Measurements from ENCODE around the gene MINK1. TPM values are rescaled to one million over a fixed set of nuclear protein-coding genes. Genes with fewer than 3 reads are reported as not detected.

Gene MINK1
- total RNA-seq, 1 experiment from 2014 or later, result 28.7 TPM

DNA sequence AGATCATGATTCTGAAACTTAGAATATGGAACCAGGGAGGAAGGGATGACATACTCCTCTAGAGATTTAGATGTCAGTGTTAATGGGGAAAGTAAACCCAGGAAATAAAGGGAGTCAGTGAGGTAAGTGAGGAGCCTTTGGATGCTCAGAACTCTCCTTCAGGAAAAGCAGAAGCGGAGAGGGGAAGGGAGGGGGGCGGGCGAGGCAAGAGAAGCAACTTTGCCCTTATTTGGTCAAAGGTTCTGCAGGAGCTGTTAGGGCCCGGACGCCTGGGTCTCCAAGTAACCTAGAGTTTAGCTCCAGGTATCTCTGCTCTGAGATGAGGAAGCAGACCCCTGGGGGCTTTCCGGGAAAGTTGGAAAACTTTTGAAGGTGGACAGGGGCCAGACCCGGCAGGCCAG, 113.9 kb downstream of the MINK1 start:
- Histone ChIP-seq H3K4me3 (ENCODE audit: low read length) (peak overlapping the region; percentile 99), H3K27ac (ENCODE audit: low read length) (peak overlapping the region; percentile 98), H3K79me2 (ENCODE audit: low read length) (peaks cover 49% of the 10 kb centered on the region), H4K20me1 (ENCODE audit: insufficient read depth, low read depth, low read length) (peaks cover 35% of the 10 kb centered on the region), H3K4me1 (ENCODE audit: low read length) (peaks cover 77% of the 10 kb centered on the region), H3K9me2 (replicated peaks; ENCODE audit: insufficient read depth, low read length) (no peaks in the 10 kb centered on the region), H3K4me2 (ENCODE audit: low read depth, low read length, poor library complexity, severe bottlenecking) (peak overlapping the region; percentile 98), H3K9me3 (ENCODE audit: low read length) (no peaks in the 10 kb centered on the region), H3K36me3 (ENCODE audit: insufficient read depth, low read length) (peaks cover 35% of the 10 kb centered on the region), H3K9ac (ENCODE audit: low read length) (peak overlapping the region; percentile 100), H3K27me3 (ENCODE audit: low read length) (no peaks in the 10 kb centered on the region), H2AFZ (ENCODE audit: low read length) (no peak overlapping the region)
- no peak for DNase-seq

Other genes with a start within 250 kb of the MINK1 start
- gene SMTNL2, start 248.8 kb upstream of the MINK1 start, total RNA-seq (2014; rRNA removed; shearing (Covaris generic); ENCODE audit: low replicate concordance), result 0.45 TPM in 1 of 2 replicates, not detected in the other
- 0.72 and 1.5 TPM in 2 replicates for gene ALOX15, start 191.7 kb upstream of the MINK1 start, total RNA-seq (2014; rRNA removed; shearing (Covaris generic); ENCODE audit: low replicate concordance)
- gene PELP1, start 129.2 kb upstream of the MINK1 start, total RNA-seq (2014; rRNA removed; shearing (Covaris generic); ENCODE audit: low replicate concordance), result 27.7 and 34.6 TPM in 2 replicates
- 19.1 and 53.9 TPM in 2 replicates for gene ARRB2, start 122.7 kb upstream of the MINK1 start, total RNA-seq (2014; rRNA removed; shearing (Covaris generic); ENCODE audit: low replicate concordance)
- 20.3 and 21.0 TPM in 2 replicates for gene MED11, start 101.9 kb upstream of the MINK1 start, total RNA-seq (2014; rRNA removed; shearing (Covaris generic); ENCODE audit: low replicate concordance)
- not detected in 2 replicates for gene ZMYND15, start 93.5 kb upstream of the MINK1 start, total RNA-seq (2014; rRNA removed; shearing (Covaris generic); ENCODE audit: low replicate concordance)
- 1.3 and 2.2 TPM in 2 replicates for gene CXCL16, start 93.4 kb upstream of the MINK1 start, total RNA-seq (2014; rRNA removed; shearing (Covaris generic); ENCODE audit: low replicate concordance)
- gene TM4SF5, start 61.5 kb upstream of the MINK1 start, total RNA-seq (2014; rRNA removed; shearing (Covaris generic); ENCODE audit: low replicate concordance), result not detected in 2 replicates
- not detected in 2 replicates for gene VMO1, start 47.0 kb upstream of the MINK1 start, total RNA-seq (2014; rRNA removed; shearing (Covaris generic); ENCODE audit: low replicate concordance)
- not detected in 2 replicates for gene GLTPD2, start 44.4 kb upstream of the MINK1 start, total RNA-seq (2014; rRNA removed; shearing (Covaris generic); ENCODE audit: low replicate concordance)
- 118 and 168 TPM in 2 replicates for gene PSMB6, start 37.2 kb upstream of the MINK1 start, total RNA-seq (2014; rRNA removed; shearing (Covaris generic); ENCODE audit: low replicate concordance)
- 13.1 and 23.3 TPM in 2 replicates for gene PLD2, start 26.2 kb upstream of the MINK1 start, total RNA-seq (2014; rRNA removed; shearing (Covaris generic); ENCODE audit: low replicate concordance)
- 0.26 and 0.43 TPM in 2 replicates for gene C17orf107, start 66.2 kb downstream of the MINK1 start, total RNA-seq (2014; rRNA removed; shearing (Covaris generic); ENCODE audit: low replicate concordance)
- gene CHRNE, start 69.8 kb downstream of the MINK1 start, total RNA-seq (2014; rRNA removed; shearing (Covaris generic); ENCODE audit: low replicate concordance), result 0.11 and 0.22 TPM in 2 replicates
- gene GP1BA, start 98.9 kb downstream of the MINK1 start, total RNA-seq (2014; rRNA removed; shearing (Covaris generic); ENCODE audit: low replicate concordance), result not detected in 2 replicates
- gene SLC25A11, start 106.7 kb downstream of the MINK1 start, total RNA-seq (2014; rRNA removed; shearing (Covaris generic); ENCODE audit: low replicate concordance), result 79.0 and 79.1 TPM in 2 replicates
- gene RNF167, start 106.9 kb downstream of the MINK1 start, total RNA-seq (2014; rRNA removed; shearing (Covaris generic); ENCODE audit: low replicate concordance), result 49.9 and 50.5 TPM in 2 replicates
- 748 and 1,567 TPM in 2 replicates for gene PFN1, start 115.2 kb downstream of the MINK1 start, total RNA-seq (2014; rRNA removed; shearing (Covaris generic); ENCODE audit: low replicate concordance)
- gene ENO3, start 117.8 kb downstream of the MINK1 start, total RNA-seq (2014; rRNA removed; shearing (Covaris generic); ENCODE audit: low replicate concordance), result 31.1 and 31.6 TPM in 2 replicates
- 24.6 and 40.7 TPM in 2 replicates for gene SPAG7, start 134.5 kb downstream of the MINK1 start, total RNA-seq (2014; rRNA removed; shearing (Covaris generic); ENCODE audit: low replicate concordance)
- 9.5 and 15.6 TPM in 2 replicates for gene CAMTA2, start 154.3 kb downstream of the MINK1 start, total RNA-seq (2014; rRNA removed; shearing (Covaris generic); ENCODE audit: low replicate concordance)
- gene INCA1, start 164.2 kb downstream of the MINK1 start, total RNA-seq (2014; rRNA removed; shearing (Covaris generic); ENCODE audit: low replicate concordance), result not detected in 2 replicates
- gene KIF1C, start 164.6 kb downstream of the MINK1 start, total RNA-seq (2014; rRNA removed; shearing (Covaris generic); ENCODE audit: low replicate concordance), result 10.2 and 19.0 TPM in 2 replicates
- not detected in 2 replicates for gene SLC52A1, start 202.1 kb downstream of the MINK1 start, total RNA-seq (2014; rRNA removed; shearing (Covaris generic); ENCODE audit: low replicate concordance)
- gene ZFP3, start 245.1 kb downstream of the MINK1 start, total RNA-seq (2014; rRNA removed; shearing (Covaris generic); ENCODE audit: low replicate concordance), result 0.63 and 0.72 TPM in 2 replicates

Data from Karpas-422 (cell line).